ENCODE results near the gene NELFCD.

NELFCD gene

GRCh38 chr20:58973866-58974265 is 7.2 kb upstream of the NELFCD start:
- TF ChIP-seq CTCF (conservative IDR thresholded peaks at IDR 0.05; ENCODE audit: low read depth, low read length): no peak
- no peak overlapping the region for H3K4me3 ChIP-seq (IDR thresholded peaks at IDR 0.05; ENCODE audit: insufficient read depth, low read depth, low read length)
- no peaks in the 10 kb centered on the region for H3K4me1 ChIP-seq (ENCODE audit: low read depth, poor library complexity, severe bottlenecking)
- no peak overlapping the region for H3K9ac ChIP-seq
- no peak overlapping the region for H2AFZ ChIP-seq (ENCODE audit: low read depth)
- H3K27me3 ChIP-seq (ENCODE audit: insufficient read depth, low read depth): no peaks in the 10 kb centered on the region
- no peak overlapping the region for H3K27ac ChIP-seq
- no peak overlapping the region for H3K4me2 ChIP-seq
- H4K20me1 ChIP-seq (ENCODE audit: insufficient read depth): no peaks in the 10 kb centered on the region
- no peaks in the 10 kb centered on the region for H3K79me2 ChIP-seq (ENCODE audit: insufficient read depth, low read depth)
- no peaks in the 10 kb centered on the region for H3K36me3 ChIP-seq (ENCODE audit: insufficient read depth)

- Histone ChIP-seq H3K27ac (no peak overlapping the region), H3K79me2 (ENCODE audit: insufficient read depth, low read depth) (no peaks in the 10 kb centered on the region), H2AFZ (ENCODE audit: low read depth) (no peak overlapping the region), H4K20me1 (ENCODE audit: insufficient read depth) (no peaks in the 10 kb centered on the region), H3K9ac (no peak overlapping the region), H3K27me3 (ENCODE audit: insufficient read depth, low read depth) (no peaks in the 10 kb centered on the region), H3K4me2 (no peak overlapping the region), H3K4me1 (ENCODE audit: low read depth, poor library complexity, severe bottlenecking) (no peaks in the 10 kb centered on the region), H3K36me3 (ENCODE audit: insufficient read depth) (no peaks in the 10 kb centered on the region), H3K4me3 (IDR thresholded peaks at IDR 0.05; ENCODE audit: insufficient read depth, low read depth, low read length) (no peak overlapping the region)
- no peak for TF ChIP-seq CTCF (conservative IDR thresholded peaks at IDR 0.05; ENCODE audit: low read depth, low read length)
These were observed 5.7 kb upstream of the NELFCD start for GRCh38 chr20:58975353-58975752.

- TF ChIP-seq CTCF (conservative IDR thresholded peaks at IDR 0.05; ENCODE audit: low read depth, low read length): no peak
- no peaks in the 10 kb centered on the region for H3K27me3 ChIP-seq (ENCODE audit: insufficient read depth, low read depth)
- H3K4me2 ChIP-seq: no peak overlapping the region
- no peak overlapping the region for H2AFZ ChIP-seq (ENCODE audit: low read depth)
- H3K4me3 ChIP-seq (IDR thresholded peaks at IDR 0.05; ENCODE audit: insufficient read depth, low read depth, low read length): no peak overlapping the region
- no peaks in the 10 kb centered on the region for H3K4me1 ChIP-seq (ENCODE audit: low read depth, poor library complexity, severe bottlenecking)
- H3K36me3 ChIP-seq (ENCODE audit: insufficient read depth): no peaks in the 10 kb centered on the region
- H3K79me2 ChIP-seq (ENCODE audit: insufficient read depth, low read depth): no peaks in the 10 kb centered on the region
- no peaks in the 10 kb centered on the region for H4K20me1 ChIP-seq (ENCODE audit: insufficient read depth)
- H3K9ac ChIP-seq: no peak overlapping the region
- H3K27ac ChIP-seq: no peak overlapping the region
These were observed 4.9 kb upstream of the NELFCD start for GRCh38 chr20:58976061-58976730.

GRCh38 chr20:58978351-58979190 is 2.5 kb upstream of the NELFCD start:
- Histone ChIP-seq H3K4me1 (ENCODE audit: low read depth, poor library complexity, severe bottlenecking) (peaks cover 12% of the 10 kb centered on the region), H2AFZ (ENCODE audit: low read depth) (no peak overlapping the region), H3K79me2 (ENCODE audit: insufficient read depth, low read depth) (peaks cover 22% of the 10 kb centered on the region)

More at GRCh38 chr20:58978351-58979190, 2.5 kb upstream of the NELFCD start:
- H3K4me3 ChIP-seq (IDR thresholded peaks at IDR 0.05; ENCODE audit: insufficient read depth, low read depth, low read length): no peak overlapping the region
- no peak overlapping the region for H3K27ac ChIP-seq
- H3K27me3 ChIP-seq (ENCODE audit: insufficient read depth, low read depth): no peaks in the 10 kb centered on the region
- no peaks in the 10 kb centered on the region for H4K20me1 ChIP-seq (ENCODE audit: insufficient read depth)
- H3K9ac ChIP-seq: no peak overlapping the region
- H3K4me2 ChIP-seq: no peak overlapping the region
- H3K36me3 ChIP-seq (ENCODE audit: insufficient read depth): no peaks in the 10 kb centered on the region
- TF ChIP-seq CTCF (conservative IDR thresholded peaks at IDR 0.05; ENCODE audit: low read depth, low read length): no peak

All from KMS-11 (cell line).